ENCODE data around the gene POLDIP2.
A peak's percentile ranks its signal among the peaks of the same experiment; 100 is the strongest.

The POLDIP2 gene

DNA sequence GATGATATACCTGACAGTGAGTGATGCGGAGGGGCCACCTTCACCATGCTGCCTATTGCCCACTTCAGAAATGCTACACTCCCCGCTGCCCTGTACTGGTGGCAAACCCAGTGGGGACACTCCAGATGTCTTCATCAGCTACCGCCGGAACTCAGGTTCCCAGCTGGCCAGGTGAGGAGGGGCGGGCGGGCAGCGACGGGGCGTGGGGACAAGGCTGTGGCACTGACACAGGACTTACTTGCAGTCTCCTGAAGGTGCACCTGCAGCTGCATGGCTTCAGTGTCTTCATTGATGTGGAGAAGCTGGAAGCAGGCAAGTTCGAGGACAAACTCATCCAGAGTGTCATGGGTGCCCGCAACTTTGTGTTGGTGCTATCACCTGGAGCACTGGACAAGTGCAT, 30.8 kb upstream of the POLDIP2 start:
- no peak for DNase-seq

DNA sequence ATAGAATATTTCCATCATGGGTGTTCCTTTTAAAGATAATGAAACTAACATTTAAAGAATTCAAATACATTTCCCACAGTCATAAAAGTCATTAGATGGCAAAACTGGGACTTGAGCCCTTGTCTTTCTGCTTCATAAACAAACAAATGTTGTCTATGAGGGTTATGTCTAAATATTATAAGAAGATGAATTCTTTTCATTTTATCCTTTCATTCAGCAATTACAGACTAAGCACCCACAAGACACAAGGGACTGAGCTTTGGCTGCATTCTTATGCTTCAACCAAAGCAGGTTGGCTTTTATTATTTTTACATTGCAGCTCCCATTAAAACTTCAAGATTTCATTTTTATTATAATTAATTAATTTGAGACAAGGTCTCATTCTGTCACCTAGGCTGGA, 29.1 kb upstream of the POLDIP2 start:
- no peak for DNase-seq

DNA sequence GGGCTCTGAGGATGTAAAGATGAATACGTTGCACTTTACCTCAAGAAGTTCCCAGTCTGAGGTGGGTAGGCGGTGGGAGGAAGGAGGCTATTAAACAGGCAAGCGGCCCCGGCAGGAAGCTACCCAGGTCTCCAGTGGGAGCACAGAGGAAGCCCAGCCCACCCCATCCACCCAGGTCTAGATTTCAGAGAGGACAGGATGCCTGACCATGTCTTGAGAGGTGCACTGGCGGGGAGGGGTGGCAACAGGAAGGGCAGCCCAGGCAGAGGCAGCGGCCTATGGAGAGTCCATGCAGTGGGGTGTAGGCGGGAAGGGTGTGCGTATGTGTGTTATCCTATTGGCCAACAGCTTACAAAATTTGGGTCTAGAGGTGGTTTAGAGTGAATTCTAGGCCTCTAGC, 28.1 kb upstream of the POLDIP2 start:
- no peak for DNase-seq

DNA sequence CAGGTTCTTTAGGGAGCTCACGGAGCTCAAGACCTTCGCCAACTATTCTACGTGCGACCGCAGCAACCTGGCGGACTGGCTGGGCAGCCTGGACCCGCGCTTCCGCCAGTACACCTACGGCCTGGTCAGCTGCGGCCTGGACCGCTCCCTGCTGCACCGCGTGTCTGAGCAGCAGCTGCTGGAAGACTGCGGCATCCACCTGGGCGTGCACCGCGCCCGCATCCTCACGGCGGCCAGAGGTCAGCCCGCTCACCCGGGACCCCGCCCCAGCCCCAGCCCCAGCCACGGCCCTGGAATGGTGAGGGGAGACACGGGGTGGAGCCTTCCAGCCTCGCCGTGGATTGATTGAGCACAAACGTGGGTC, 27.7 kb upstream of the POLDIP2 start:
- no peak for DNase-seq

DNA sequence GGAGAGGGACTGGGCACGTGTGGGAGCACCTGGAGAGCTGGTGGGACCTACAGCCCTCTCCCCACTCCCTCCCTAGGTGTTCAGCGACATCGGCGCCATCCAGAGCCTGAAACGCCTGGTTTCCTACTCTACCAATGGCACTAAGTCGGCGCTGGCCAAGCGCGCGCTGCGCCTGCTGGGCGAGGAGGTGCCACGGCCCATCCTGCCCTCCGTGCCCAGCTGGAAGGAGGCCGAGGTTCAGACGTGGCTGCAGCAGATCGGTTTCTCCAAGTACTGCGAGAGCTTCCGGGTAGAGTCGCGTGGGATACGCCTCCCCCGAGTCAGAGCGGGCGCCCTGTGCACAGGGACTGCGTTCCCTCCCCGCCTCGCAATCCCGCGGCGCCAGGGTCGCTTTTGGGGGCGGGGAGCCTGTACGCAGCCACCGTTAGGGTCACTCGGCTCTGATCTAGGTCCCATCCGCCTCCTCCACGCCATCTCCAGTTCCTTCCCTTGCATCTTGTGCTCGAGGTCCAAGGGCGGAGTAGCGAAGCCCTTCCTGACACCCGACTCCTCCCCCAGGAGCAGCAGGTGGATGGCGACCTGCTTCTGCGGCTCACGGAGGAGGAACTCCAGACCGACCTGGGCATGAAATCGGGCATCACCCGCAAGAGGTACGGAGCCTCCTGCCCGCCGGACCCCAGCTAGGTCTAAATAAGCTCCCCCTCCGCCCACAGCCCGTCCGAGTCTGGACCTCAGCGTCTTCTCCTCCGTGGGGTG, 27.1 kb upstream of the POLDIP2 start:
- DNase-seq = no peak

DNA sequence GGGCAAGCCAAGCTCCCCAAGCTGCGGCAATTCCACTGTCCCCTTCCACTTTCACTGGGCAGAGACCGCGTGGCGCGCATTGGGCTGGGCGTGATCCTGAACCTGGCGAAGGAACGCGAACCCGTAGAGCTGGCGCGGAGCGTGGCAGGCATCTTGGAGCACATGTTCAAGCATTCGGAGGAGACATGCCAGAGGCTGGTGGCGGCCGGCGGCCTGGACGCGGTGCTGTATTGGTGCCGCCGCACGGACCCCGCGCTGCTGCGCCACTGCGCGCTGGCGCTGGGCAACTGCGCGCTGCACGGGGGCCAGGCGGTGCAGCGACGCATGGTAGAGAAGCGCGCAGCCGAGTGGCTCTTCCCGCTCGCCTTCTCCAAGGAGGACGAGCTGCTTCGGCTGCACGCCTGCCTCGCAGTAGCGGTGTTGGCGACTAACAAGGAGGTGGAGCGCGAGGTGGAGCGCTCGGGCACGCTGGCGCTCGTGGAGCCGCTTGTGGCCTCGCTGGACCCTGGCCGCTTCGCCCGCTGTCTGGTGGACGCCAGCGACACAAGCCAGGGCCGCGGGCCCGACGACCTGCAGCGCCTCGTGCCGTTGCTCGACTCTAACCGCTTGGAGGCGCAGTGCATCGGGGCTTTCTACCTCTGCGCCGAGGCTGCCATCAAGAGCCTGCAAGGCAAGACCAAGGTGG, 24.0 kb upstream of the POLDIP2 start:
- DNase-seq = no peak

DNA sequence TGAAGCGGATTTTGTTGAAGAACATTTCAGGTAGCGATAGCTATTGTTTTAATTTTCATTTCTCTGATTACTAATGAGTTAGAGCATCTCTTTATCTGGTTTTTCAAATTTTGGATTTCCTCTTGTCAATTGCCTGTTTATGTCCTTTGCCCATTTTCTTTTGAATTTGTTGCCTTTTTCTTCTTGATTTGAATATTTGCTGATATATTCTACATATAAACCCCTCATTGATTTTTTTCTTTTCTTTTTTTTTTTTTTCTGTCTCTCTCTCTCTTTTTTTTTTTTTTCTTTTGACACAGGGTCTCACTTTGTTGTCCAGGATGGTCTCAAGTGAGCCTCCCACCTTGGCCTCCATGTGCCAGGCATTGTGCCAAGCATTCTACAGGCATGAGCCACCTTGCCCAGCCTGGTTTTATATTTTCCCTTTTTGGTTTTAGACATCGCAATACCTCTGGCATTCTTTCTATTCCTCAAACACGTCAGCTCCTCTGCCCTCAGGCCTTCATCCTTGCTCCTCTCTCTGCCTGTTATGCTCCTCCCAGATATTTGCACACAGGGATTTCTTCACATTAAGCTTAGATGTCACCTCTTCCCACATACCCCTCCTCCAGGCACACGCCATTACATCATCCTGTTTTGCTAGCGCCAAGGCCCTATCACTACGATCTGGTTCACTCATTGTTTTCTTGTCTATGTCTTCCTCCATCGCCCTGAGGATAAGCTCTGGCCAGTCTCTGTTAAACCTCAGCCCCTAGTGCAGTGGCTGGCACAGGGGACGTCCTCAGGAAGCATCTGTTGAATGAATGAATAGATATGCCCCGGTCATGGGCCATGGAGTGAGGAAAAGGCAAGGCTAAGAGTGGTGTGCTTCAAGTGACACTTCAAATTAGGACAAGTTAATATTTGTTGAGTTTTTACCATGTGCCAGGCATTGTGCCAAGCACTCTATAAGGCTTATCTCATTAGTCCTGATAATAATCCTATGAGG, 22.8 kb upstream of the POLDIP2 start:
- DNase-seq = no peak

DNA sequence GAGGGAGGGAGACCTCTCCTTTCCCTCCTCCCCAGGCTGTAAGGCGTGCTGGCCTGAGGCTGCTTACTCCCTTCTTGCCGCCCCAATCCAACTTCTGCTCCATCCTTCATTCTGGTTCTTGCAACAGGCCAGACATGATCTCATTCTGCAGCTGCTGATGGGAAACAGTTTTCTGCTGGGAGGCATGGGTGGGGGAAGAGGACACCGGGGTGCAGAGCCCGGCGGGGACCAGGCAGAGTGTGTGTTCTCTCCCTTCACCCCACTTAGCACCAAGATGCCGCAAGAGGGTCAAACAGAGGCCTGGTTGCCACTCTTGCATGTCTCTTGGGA, 15.6 kb upstream of the POLDIP2 start:
- no peak for DNase-seq

DNA sequence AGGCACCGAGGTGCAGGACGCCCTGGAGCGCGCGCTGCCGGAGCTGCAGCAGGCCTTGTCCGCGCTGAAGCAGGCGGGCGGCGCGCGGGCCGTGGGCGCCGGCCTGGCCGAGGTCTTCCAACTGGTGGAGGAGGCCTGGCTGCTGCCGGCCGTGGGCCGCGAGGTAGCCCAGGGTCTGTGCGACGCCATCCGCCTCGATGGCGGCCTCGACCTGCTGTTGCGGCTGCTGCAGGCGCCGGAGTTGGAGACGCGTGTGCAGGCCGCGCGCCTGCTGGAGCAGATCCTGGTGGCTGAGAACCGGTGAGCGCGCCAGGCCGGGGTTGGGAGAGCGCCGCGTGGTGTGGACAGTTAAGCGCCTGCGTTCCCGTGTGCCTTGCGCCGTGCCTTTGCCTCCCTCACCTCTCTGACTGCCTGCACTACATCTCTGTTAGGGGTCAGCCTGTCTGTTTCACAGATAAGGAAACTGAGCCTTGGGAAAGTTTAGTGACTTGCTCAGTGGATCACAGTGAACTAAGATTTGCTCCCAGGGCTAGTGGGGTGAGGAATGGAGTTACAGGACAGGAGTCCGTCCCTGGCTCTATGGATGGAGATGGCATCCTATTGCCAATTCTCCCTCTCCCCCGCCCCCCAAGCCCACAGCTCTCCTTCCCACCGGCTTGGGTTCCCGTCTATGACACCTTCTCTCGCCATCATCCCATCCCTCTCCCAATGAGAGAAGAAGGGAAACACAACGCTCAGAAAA, 15.0 kb upstream of the POLDIP2 start:
- no peak for DNase-seq

DNA sequence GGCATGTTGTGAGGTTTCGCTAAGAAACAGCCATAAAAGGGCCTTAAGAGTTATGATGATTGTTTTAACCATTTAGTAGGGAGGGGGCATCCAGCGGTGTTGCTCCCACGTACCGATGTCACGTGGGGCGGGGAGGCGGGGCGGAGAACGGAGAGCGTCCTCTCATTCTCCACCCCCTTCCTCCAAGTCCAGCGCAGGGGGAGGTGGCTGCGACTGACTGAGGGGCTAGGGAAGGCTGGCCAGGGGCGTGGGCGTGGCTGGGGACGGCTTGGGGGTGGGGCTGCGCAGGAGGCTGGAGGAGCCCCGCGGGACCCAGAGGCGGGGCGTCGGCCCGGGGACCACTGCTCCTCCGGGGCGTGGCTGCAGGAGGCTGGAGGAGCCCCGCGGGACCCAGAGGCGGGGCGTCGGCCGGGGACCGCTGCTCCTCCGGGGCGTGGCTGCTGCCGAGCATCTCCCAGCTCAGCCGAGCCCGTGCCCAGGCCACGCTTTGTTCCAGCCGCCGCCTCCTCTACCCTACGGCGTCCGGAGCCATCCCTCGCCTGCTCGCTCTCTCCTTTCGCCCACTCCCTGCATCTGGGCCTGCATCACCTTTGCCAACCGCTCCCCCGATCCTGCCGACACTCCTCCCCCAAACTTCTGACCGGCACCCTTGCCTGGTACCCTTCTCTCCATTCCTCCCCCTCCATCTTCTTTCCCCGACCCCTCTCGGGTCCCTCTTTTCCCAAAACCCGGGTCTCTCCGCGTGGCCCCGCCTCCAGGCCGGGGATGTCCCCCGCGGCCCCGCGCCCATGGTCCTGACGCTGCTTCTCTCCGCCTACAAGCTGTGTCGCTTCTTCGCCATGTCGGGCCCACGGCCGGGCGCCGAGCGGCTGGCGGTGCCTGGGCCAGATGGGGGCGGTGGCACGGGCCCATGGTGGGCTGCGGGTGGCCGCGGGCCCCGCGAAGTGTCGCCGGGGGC, 14.2 kb upstream of the POLDIP2 start, which contains the start of gene SARM1:
SARM1 (plus strand) TSS at position 450 of the 958 bp plus-strand sequence; CDS start at position 789, 339 bp downstream.
- peak; percentile 99 for DNase-seq

DNA sequence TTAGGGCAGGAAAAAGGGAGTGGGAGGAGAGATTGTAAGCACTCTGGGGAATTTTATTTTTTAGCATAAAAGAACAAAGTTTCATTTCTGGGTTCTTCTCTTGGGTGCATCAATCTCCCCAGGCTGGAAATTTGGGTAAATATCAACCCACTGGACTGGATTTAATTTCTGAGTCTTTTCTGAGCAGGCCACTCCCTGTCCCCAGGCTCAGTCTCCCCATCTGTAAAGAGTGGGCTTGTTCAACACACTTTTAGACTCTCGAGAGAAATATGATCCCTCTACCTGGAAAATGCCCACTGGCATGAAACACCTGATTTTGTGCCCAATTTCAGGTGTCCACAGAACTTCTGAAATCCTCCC, 13.4 kb upstream of the POLDIP2 start:
- DNase-seq = no peak

DNA sequence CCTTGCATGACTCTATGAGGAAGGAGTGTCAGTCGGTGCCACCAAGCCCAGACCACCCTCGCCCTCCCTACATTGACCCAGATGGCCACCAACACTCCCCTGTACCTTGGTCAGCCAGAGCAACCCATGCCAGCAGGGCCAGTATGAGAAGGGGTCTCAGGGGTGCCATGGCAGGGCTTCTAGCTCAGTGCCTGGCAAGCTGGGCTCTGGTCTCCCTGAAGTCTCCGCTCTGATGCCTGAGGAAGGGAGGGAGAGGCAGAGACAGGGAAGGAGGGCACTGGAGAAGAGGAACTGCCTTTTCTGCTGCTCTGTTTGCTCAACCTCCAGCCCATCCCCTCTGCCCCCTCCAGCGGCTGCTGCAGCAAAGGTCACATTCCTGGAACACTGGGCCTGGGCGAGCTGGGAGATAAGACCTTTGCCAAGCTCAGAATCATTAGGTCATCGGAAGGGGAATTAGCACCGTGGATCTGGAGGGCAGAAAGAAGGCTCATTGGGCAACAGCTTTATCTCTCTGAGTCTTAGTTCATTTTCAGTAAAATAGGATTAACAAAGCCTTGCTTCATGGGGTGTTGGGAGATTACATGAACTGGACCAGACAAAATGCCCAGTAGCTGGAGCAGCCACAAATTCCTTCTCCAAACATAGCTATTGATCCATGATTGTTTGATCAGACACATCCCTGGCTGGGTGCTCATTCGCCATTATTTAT, 12.9 kb upstream of the POLDIP2 start, which contains the start of gene VTN:
VTN (minus strand) TSS at position 273 of the 709 bp plus-strand sequence; CDS start at position 169, 104 bp downstream.
- no peak for DNase-seq

DNA sequence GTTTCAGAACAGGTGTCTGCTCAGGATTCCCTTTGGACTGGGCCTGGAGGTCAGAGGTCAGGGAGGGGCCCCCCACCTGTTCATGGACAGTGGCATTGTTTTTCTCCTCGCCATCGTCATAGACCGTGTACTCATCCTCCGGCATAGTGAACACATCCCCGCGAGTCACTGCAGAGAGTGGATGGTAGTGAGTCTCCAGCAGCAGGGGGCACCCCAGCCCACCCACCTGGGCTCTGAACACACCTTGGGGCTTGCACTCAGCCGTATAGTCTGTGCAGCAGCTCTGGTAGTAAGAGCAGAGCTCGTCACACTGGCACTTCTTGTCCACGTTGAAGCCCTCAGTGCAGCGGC, 12.3 kb upstream of the POLDIP2 start:
- no peak for DNase-seq

DNA sequence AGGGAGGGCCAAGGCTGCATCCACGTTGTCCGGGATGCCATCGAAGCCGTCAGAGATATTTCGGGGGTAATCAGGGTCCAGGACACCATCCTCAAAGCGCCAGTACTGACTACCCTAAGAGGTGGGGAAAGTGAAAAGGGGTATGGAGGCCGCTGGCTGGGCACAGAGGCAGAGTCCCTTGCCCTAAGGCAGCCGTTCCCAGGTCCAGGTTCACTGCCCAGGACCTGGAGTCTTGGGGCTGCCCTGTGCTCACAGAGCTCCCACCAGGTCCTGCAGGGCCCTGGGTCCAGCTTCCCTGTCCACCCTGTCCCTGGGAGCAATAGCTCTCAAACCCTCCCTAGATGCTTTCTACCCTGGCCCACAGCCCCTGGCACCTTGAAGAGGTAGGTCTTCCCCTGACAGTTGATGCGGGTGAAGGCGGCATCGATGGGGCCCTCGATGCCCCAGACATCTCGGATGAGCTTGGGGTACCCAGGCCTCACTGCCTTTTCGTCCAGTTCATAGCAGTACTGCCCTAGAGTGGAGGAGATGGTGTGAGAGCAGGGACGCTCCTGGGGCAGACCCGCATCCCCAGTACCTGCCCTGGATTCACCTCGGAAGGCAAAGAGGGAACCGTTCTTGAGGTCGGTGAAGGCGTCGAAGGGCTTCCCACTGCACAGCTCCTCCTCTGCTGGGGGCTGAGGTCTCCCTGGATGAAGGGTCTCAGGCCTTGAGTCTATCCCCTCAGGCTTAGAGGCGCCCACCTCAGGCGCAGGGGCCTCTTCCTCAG, 11.8 kb upstream of the POLDIP2 start:
- DNase-seq = no peak

DNA sequence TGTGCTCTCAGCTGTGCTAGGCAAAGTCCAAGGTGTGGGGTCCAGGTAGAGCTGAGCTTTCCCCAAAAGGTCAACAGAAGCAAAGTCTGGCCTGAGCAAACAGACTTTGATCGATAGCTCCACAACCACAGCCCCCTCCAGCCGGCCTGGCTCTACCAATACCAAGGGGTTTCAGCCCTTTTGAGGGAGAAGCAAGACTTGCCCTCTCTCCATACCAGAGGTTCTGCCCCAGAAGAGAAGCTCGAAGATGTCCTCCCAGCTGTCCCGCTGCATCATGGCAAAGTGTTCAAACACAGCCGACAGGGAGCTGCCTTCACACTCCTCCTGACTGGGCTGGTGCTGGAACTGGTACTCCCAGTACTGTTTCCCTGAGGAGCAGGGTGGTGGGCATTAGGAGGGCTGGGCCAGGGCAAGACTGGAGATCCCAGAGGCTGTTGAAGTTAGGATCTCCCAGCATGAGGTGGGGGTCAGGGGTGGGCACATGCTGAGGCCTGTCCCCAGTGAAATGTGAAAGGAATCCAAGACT, 11.0 kb upstream of the POLDIP2 start:
- DNase-seq = no peak

DNA sequence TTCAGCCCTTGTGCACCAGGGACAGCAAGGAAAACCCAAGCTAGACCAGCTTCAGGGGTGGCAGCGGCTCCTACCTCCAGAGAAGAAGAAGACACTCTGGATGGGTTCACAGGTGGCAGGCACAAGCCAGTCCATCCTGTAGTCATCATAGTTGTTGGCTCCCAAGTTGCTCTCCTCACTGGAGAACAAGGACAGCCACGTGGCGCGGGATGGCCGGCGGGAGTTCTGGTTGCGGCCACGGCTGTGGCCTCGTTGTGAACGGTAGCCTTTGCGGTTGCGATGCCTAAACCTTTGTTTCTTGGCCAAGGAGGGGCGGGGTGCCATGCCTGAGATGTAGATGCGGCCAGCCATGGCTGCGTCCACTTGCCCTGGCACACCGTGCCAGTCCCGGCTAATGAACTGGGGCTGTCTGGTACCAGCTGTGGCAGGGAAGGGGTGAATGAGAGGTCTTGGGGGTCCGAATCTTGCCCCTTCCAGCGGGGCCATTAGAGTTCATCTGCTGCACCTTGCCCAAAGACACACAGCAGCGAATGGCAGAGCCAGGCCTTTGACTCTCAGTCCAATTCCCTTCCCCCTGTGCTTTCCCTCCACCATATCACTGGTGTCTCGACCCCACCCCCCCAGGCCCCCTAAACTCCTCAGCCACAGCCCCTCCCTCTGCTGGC, 10.4 kb upstream of the POLDIP2 start:
- DNase-seq = no peak

DNA sequence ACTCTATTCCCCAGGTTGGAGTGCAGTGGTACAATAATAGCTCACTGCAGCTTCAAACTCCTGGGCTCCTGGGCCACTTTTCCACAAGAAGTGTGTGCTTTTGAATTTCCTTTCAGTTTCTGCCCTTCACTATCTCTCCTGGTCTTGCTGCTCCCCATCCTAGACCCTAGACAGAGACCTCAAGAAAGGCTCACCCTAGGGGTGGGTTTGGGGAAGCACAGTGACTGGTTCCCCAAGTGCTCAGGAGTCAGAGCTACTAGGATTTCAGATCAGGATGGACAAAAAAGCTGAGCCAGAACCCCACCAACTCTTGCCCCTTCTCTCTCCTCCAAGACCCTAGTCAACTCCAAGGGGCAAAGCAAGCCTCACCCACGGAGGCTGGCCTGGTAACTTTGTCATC, 9.3 kb upstream of the POLDIP2 start:
- DNase-seq = no peak

DNA sequence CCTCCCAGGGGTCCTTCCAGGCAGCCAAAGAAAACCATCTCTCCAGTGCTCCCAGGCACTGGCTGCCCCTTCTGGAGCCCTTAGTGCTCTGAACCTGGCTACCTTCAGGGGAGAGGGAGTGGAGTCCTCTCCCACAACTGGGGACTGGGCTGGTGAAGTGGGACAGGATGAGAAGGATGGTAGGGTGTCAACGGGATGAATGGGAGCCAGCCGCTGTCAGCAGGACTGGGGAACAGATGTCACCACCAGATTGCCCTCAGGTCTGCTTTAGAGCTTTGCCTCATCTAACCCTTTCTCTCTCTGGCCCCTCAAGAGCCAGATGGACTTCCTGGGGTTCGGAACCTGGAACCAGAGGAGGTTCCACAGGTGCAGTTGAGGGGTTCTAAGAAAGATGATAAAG, 8.2 kb upstream of the POLDIP2 start:
- no peak for DNase-seq

DNA sequence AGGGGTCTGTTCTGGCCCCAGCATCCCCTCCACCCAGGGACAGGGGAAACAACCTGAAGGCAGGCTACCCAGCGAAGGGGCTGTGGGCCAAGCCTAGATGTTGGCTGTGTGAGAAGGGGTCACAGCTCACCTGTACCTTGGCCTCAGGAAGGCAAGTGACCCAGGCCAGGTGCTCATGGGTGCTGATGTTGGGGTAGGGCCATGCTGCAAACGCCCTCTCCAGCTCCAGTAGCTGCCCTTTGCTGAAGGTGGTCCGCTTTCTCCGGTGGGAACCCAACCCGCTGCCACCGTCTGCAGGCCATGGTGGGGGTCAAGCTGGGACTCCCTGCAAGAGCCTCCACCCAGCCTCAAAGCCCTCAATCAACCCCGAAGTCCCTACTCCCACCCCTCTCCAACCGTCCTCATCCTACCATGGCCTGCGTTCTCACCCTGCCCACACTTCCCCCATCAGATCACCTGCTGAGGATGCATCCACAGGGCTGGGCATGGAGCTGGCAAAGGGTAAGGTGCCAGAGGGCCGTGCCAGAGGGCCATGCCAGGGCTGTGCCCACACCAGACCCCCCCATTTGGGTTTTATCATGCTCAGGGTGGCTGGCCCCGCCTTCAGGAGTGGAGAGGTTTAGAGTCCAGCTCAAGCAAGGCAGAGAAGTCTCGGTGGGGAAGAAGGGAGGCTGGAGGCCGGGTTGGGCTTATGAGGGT, 7.5 kb upstream of the POLDIP2 start, which contains the start of gene SEBOX:
SEBOX (minus strand) TSS at position 535 of the 699 bp plus-strand sequence; CDS start at position 487, 48 bp downstream.
- no peak for DNase-seq
